Panc1 (cell line): Measurements from ENCODE around the gene ALDH4A1. TPM values are rescaled to one million over a fixed set of nuclear protein-coding genes. Genes with fewer than 3 reads are reported as not detected.

Source experiments
- ATAC-seq: fragments of 200-7000 bp; cut with Tn5 transposase; 2 replicates; pipeline ENCODE4 v1.9.1; 2020; ENCODE audit warnings: mild to moderate bottlenecking, moderate library complexity
- BruUV-seq: library from RNA; stranded (reverse); fragments of 400-500 nt; replicated peaks from 2 replicates; lab custom pipeline; 2021; lab: Mats Ljungman, UMichigan
- CTCF ChIA-PET: fragments of 300-600 bp; sonication (Branson Sonifier 250); formaldehyde crosslinking; loops from one replicate; lab custom pipeline; 2022; ENCODE audit warnings: antibody characterized with exemption; lab: Charles Lee
- POLR2A ChIA-PET: fragments of 300-600 bp; sonication (Branson Sonifier 250); formaldehyde crosslinking; loops from one replicate; lab custom pipeline; 2022; ENCODE audit warnings: antibody characterized with exemption; lab: Charles Lee
- DNase-seq: peaks from one replicate; pipeline ENCODE4 v3.0.0-alpha.2; 2010; ENCODE audit warnings: low read depth, low spot score
- H3K27ac ChIP-seq: 2 replicates; pipeline ENCODE4 v1.5.1; 2011; ENCODE audit warnings: mild to moderate bottlenecking, low read length, inconsistent platforms
- H3K27me3 ChIP-seq: fragments of 200-500 bp; sonication (Bioruptor generic); 2 replicates; pipeline ENCODE4 v1.6.0; 2014; ENCODE audit warnings: low read length, inconsistent platforms; ENCODE audit not compliant: control insufficient read depth, insufficient read depth
- H3K36me3 ChIP-seq: fragments of 200-500 bp; sonication (Bioruptor generic); 2 replicates; pipeline ENCODE4 v1.5.1; 2014; ENCODE audit warnings: inconsistent platforms, mild to moderate bottlenecking, low read length, moderate library complexity; ENCODE audit not compliant: control insufficient read depth, insufficient read depth
- H3K4me1 ChIP-seq: 2 replicates; pipeline ENCODE4 v1.5.1; 2011; ENCODE audit warnings: inconsistent platforms, mild to moderate bottlenecking, low read length, moderate library complexity; ENCODE audit not compliant: control insufficient read depth, insufficient read depth
- H3K4me3 ChIP-seq, 2 experiments: 2 replicates each; pipeline ENCODE4 v1.5.1; 2011 to 2012; ENCODE audit warnings: low read depth in 2 of 2, low read length in 2 of 2, mild to moderate bottlenecking in 2 of 2, inconsistent platforms in 1 of 2, moderate library complexity in 1 of 2
- H3K9me3 ChIP-seq: fragments of 200-500 bp; sonication (Bioruptor generic); 2 replicates; pipeline ENCODE4 v1.5.1; 2014; ENCODE audit warnings: low read depth, mild to moderate bottlenecking, inconsistent platforms, low read length, moderate library complexity; ENCODE audit not compliant: control insufficient read depth, insufficient read depth
- POLR2AphosphoS5 ChIP-seq: IDR thresholded peaks from 2 replicates; pipeline ENCODE4 v1.6.1; 2012; ENCODE audit warnings: mild to moderate bottlenecking, low read depth, low read length, moderate library complexity
- SIN3A ChIP-seq: IDR thresholded peaks from 2 replicates; pipeline ENCODE4 v1.6.1; 2012; ENCODE audit warnings: low read depth, mild to moderate bottlenecking, low read length, moderate library complexity, borderline replicate concordance; ENCODE audit not compliant: insufficient read depth
- TCF7L2 ChIP-seq: IDR thresholded peaks from 2 replicates; pipeline ENCODE4 v1.6.1; 2011; ENCODE audit warnings: mild to moderate bottlenecking, low read depth, low read length, inconsistent platforms
- in situ Hi-C: cut with HindIII; loops from 2 replicates; pipeline ENCODE4 v1.10.0; 2016; ENCODE audit warnings: low sequenced_read_pairs, low pct_unique_long_range_greater_than_20kb
- intact Hi-C: fragments of 100-400 bp; cut with micrococcal nuclease; formaldehyde crosslinking; loops from one replicate; pipeline ENCODE4 v1.10.0; 2022; ENCODE audit not compliant: unreplicated experiment
- total RNA-seq: library from RNA; stranded (reverse); gene quantifications from one replicate; pipeline ENCODE4 v1.2.1, GENCODE V29; 2021; ENCODE audit not compliant: unreplicated experiment
- TF ChIP-seq, protein P1 (sequence below), 2 experiments: IDR thresholded peaks; 2 replicates each; pipeline ENCODE4 v1.6.1; 2011 to 2012; ENCODE audit warnings: low read depth in 2 of 2, control low read depth in 1 of 2, low read length in 1 of 2, mild to moderate bottlenecking in 1 of 2, moderate library complexity in 1 of 2; ENCODE audit not compliant: insufficient read depth in 1 of 2
- TF ChIP-seq, protein P2 (sequence below): fragments of 450-650 bp; IDR thresholded peaks from 2 replicates; pipeline ENCODE4 v1.5.1; 2017; ENCODE audit warnings: mild to moderate bottlenecking

Gene ALDH4A1
- total RNA-seq, 1 experiment from 2014 or later, result 21.7 TPM

DNA sequence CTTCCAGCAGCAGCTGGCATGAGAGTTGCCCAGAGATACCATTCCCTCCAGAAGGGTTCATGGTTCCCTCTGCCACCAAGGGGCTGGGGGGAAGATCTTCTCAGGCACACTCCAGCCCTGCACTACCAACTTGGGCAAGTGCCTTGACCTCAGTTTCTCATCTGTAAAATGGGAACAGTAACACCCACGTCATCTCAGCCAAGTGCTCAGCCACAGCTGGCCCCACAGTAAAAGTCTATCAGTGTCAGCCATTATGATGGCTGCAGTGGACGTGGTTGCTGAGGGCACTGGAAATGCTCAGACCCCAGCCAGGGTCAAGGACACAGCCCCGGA lies 26.6 kb downstream of the ALDH4A1 start:
- ATAC-seq (no peak), DNase-seq (no peak)
- ChIA-PET CTCF (interaction anchor here (0.5 to 1.2 kb wide), 4 partner anchors 15 to 278 kb away, joined by 3 to 6 read pairs (median 4); no protein-coding TSS in a partner anchor), POLR2A (no interaction called here)
- Histone ChIP-seq H3K4me3 (no peak overlapping the region), H3K9me3 (no peaks in the 10 kb centered on the region), H3K36me3 (no peaks in the 10 kb centered on the region), H3K4me1 (no peaks in the 10 kb centered on the region), H3K27ac (no peak overlapping the region), H3K27me3 (no peaks in the 10 kb centered on the region)
- BruUV-seq, result no TSS peak
- intact Hi-C loops, result loop anchor here (5.0 kb wide), 1 partner anchor 278 kb away; no protein-coding TSS in a partner anchor
- in situ Hi-C loops, result no loop called here
- TF ChIP-seq TCF7L2, result no peak
- TF ChIP-seq, protein P1, sequence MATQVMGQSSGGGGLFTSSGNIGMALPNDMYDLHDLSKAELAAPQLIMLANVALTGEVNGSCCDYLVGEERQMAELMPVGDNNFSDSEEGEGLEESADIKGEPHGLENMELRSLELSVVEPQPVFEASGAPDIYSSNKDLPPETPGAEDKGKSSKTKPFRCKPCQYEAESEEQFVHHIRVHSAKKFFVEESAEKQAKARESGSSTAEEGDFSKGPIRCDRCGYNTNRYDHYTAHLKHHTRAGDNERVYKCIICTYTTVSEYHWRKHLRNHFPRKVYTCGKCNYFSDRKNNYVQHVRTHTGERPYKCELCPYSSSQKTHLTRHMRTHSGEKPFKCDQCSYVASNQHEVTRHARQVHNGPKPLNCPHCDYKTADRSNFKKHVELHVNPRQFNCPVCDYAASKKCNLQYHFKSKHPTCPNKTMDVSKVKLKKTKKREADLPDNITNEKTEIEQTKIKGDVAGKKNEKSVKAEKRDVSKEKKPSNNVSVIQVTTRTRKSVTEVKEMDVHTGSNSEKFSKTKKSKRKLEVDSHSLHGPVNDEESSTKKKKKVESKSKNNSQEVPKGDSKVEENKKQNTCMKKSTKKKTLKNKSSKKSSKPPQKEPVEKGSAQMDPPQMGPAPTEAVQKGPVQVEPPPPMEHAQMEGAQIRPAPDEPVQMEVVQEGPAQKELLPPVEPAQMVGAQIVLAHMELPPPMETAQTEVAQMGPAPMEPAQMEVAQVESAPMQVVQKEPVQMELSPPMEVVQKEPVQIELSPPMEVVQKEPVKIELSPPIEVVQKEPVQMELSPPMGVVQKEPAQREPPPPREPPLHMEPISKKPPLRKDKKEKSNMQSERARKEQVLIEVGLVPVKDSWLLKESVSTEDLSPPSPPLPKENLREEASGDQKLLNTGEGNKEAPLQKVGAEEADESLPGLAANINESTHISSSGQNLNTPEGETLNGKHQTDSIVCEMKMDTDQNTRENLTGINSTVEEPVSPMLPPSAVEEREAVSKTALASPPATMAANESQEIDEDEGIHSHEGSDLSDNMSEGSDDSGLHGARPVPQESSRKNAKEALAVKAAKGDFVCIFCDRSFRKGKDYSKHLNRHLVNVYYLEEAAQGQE (IDR thresholded peaks at IDR 0.05; ENCODE audit: insufficient read depth in 1 of 2, low read depth in 2 of 2, low read length in 1 of 2), result no peak
- TF ChIP-seq POLR2AphosphoS5, result no peak
- TF ChIP-seq SIN3A, result no peak
- TF ChIP-seq, protein P2, sequence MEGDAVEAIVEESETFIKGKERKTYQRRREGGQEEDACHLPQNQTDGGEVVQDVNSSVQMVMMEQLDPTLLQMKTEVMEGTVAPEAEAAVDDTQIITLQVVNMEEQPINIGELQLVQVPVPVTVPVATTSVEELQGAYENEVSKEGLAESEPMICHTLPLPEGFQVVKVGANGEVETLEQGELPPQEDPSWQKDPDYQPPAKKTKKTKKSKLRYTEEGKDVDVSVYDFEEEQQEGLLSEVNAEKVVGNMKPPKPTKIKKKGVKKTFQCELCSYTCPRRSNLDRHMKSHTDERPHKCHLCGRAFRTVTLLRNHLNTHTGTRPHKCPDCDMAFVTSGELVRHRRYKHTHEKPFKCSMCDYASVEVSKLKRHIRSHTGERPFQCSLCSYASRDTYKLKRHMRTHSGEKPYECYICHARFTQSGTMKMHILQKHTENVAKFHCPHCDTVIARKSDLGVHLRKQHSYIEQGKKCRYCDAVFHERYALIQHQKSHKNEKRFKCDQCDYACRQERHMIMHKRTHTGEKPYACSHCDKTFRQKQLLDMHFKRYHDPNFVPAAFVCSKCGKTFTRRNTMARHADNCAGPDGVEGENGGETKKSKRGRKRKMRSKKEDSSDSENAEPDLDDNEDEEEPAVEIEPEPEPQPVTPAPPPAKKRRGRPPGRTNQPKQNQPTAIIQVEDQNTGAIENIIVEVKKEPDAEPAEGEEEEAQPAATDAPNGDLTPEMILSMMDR, result no peak

DNA sequence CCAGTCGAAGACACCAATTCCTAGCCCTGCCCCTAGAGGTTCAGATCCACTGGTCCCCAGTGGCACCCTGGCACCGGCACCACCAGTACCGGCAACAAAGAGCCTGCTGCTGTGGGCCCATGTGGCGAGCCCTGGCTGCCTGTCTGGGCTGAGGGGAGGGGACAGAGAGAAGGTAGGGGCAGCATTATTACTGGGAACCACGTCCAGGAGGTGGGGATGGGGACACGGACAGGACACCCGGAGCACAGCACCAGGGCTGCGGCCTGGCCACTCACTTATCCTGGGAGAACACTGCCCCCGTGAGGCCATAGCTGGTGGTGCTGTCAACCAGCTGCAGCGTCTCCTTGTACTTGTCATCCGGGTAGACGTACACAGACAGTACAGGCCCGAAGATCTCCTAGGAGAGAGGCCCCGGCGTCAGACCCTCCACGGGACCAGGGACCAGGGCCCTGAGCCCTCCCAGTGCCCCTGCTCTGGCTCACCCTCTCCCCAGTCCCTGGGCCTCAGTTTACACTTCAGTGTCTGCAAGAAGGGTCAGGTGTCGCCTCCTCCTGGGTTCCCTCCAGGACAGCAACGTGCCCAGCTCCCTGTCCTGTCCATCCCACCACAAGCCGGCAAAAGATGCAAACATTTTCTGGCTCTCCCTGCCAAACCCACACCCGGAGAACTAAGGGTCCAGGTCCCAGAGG lies 27.1 kb downstream of the ALDH4A1 start:
- no peak overlapping the region for H3K27ac ChIP-seq
- ChIA-PET POLR2A (no interaction called here), CTCF (interaction anchor here (0.5 to 1.4 kb wide), 6 partner anchors 9 to 294 kb away, joined by 3 to 6 read pairs (median 4); no protein-coding TSS in a partner anchor)
- H3K4me3 ChIP-seq, result no peak overlapping the region
- in situ Hi-C loops (no loop called here), intact Hi-C loops (loop anchor here (5.0 kb wide), 1 partner anchor 278 kb away; no protein-coding TSS in a partner anchor)
- BruUV-seq, result no TSS peak
- H3K9me3 ChIP-seq, result no peaks in the 10 kb centered on the region
- peak; percentile 53 for DNase-seq
- no peaks in the 10 kb centered on the region for H3K27me3 ChIP-seq
- TF ChIP-seq POLR2AphosphoS5, result no peak
- TF ChIP-seq, protein P1 (IDR thresholded peaks at IDR 0.05; ENCODE audit: insufficient read depth in 1 of 2, low read depth in 2 of 2, low read length in 1 of 2), result no peak
- TF ChIP-seq, protein P2, result peak; percentile 93
- no peak for TF ChIP-seq SIN3A
- ATAC-seq, result peak; percentile 94
- no peaks in the 10 kb centered on the region for H3K36me3 ChIP-seq
- no peaks in the 10 kb centered on the region for H3K4me1 ChIP-seq
